ENCODE results near the gene IER5L. TPM values are rescaled to one million over a fixed set of nuclear protein-coding genes. Genes with fewer than 3 reads are reported as not detected.
A peak's percentile ranks its signal among the peaks of the same experiment; 100 is the strongest.

The IER5L gene
- polyA plus RNA-seq, 1 of the 3 experiments (the other 2 are of a cell fraction), result 16.2 TPM

GRCh38 chr9:129184219-129184524 is 6.1 kb upstream of the IER5L start:
- WGBS (ENCODE audit: low lambda C conversion rate), result 89% methylated on average over 7 of the region's 7 CpGs

GRCh38 chr9:129183495-129184218 is 5.6 kb upstream of the IER5L start:
- Histone ChIP-seq H3K4me1 (ENCODE audit: control insufficient read depth in 1 of 2, insufficient read depth in 2 of 2, low read depth in 1 of 2, low read length in 1 of 2) (peaks cover under 1 to 2% of the 10 kb centered on the region in 2 experiments; a peak in 2 of 4 replicates), H4K20me1 (ENCODE audit: insufficient read depth) (no peaks in the 10 kb centered on the region), H3K9me3 (no peaks in the 10 kb centered on the region), H3K9ac (no peak overlapping the region), H3K79me2 (ENCODE audit: insufficient read depth) (no peaks in the 10 kb centered on the region), H3K27ac (ENCODE audit: low read depth in 2 of 2, low read length in 1 of 2) (no peak overlapping the region), H3K27me3 (ENCODE audit: insufficient read depth) (no peaks in the 10 kb centered on the region), H3K4me3 (ENCODE audit: low read depth in 2 of 2, low read length in 1 of 2) (no peak overlapping the region), H3K9me2 (no peaks in the 10 kb centered on the region), H3K36me3 (replicated peaks in 1 of 2; ENCODE audit: control insufficient read depth in 1 of 2, insufficient read depth in 2 of 2, low read length in 1 of 2) (no peaks in the 10 kb centered on the region), H3K4me2 (no peak overlapping the region), H2AFZ (ENCODE audit: low read depth) (no peak overlapping the region), H3F3A (replicated peaks; ENCODE audit: insufficient read depth) (no peaks in the 10 kb centered on the region)
- DNase-seq, result peak; percentile 46
- no peak for TF ChIP-seq TAF1 (IDR thresholded peaks at IDR 0.05; ENCODE audit: borderline replicate concordance, low read depth, low read length)
- TF ChIP-seq MXI1 (IDR thresholded peaks at IDR 0.05; ENCODE audit: low read depth, low read length), result no peak
- no peak for TF ChIP-seq JUND (IDR thresholded peaks at IDR 0.05)
- no peak for TF ChIP-seq RXRA (IDR thresholded peaks at IDR 0.05; ENCODE audit: borderline replicate concordance, low read depth)
- no peak for TF ChIP-seq NRF1 (IDR thresholded peaks at IDR 0.05; ENCODE audit: low read depth, low read length)
- TF ChIP-seq FOXM1 (IDR thresholded peaks at IDR 0.05; ENCODE audit: low read depth), result no peak
- no peak for TF ChIP-seq FOXJ3 (CRISPR knock-in tag; IDR thresholded peaks at IDR 0.05)
- TF ChIP-seq RAD21 (IDR thresholded peaks at IDR 0.05; ENCODE audit: low read length), result no peak
- TF ChIP-seq EP300 (IDR thresholded peaks at IDR 0.05; ENCODE audit: borderline replicate concordance in 1 of 2, low read depth in 1 of 2, low read length in 1 of 2), result no peak
- no peak for TF ChIP-seq FOSL2 (IDR thresholded peaks at IDR 0.05; ENCODE audit: borderline replicate concordance, low read depth)
- no peak for TF ChIP-seq IRF3 (IDR thresholded peaks at IDR 0.05; ENCODE audit: low read depth, low read length)
- TF ChIP-seq TCF12 (IDR thresholded peaks at IDR 0.05), result no peak
- TF ChIP-seq CTCF (IDR thresholded peaks at IDR 0.05), result no peak
- no peak for TF ChIP-seq MAX (IDR thresholded peaks at IDR 0.05; ENCODE audit: low read depth)
- TF ChIP-seq NFIC (IDR thresholded peaks at IDR 0.05; ENCODE audit: borderline replicate concordance), result no peak
- no peak for TF ChIP-seq PBX3 (IDR thresholded peaks at IDR 0.05)
- no peak for TF ChIP-seq CHD2 (IDR thresholded peaks at IDR 0.05; ENCODE audit: low read length, partially characterized antibody)
- 66% methylated on average over 5 of the region's 6 CpGs for WGBS (ENCODE audit: low lambda C conversion rate)
- POLR2A ChIA-PET, result no interaction called here
- CTCF ChIA-PET, result interaction anchor here (0.6 to 2.3 kb wide), 4 partner anchors 9 to 60 kb away, joined by 3 to 10 read pairs (median 4); no protein-coding TSS in a partner anchor

More at GRCh38 chr9:129184219-129184524, 6.1 kb upstream of the IER5L start:
- Histone ChIP-seq H3K4me3 (ENCODE audit: low read depth in 2 of 2, low read length in 1 of 2) (no peak overlapping the region), H3K79me2 (ENCODE audit: insufficient read depth) (no peaks in the 10 kb centered on the region), H3K36me3 (replicated peaks in 1 of 2; ENCODE audit: control insufficient read depth in 1 of 2, insufficient read depth in 2 of 2, low read length in 1 of 2) (no peaks in the 10 kb centered on the region), H3K4me2 (no peak overlapping the region), H3K9me2 (no peaks in the 10 kb centered on the region), H3K27me3 (ENCODE audit: insufficient read depth) (no peaks in the 10 kb centered on the region), H3K9ac (no peak overlapping the region), H4K20me1 (ENCODE audit: insufficient read depth) (no peaks in the 10 kb centered on the region), H3K9me3 (no peaks in the 10 kb centered on the region), H3F3A (replicated peaks; ENCODE audit: insufficient read depth) (no peaks in the 10 kb centered on the region), H2AFZ (ENCODE audit: low read depth) (no peak overlapping the region), H3K27ac (ENCODE audit: low read depth in 2 of 2, low read length in 1 of 2) (no peak overlapping the region), H3K4me1 (ENCODE audit: control insufficient read depth in 1 of 2, insufficient read depth in 2 of 2, low read depth in 1 of 2, low read length in 1 of 2) (no peaks in the 10 kb centered on the region; a peak in 1 of 4 replicates)
- ChIA-PET CTCF (interaction anchor here (0.7 to 1.4 kb wide), 2 partner anchors 39 to 41 kb away, joined by 3 read pairs; no protein-coding TSS in a partner anchor), POLR2A (no interaction called here)
- no peak for DNase-seq
- no peak for TF ChIP-seq YY1 (IDR thresholded peaks at IDR 0.05; ENCODE audit: low read depth)
- TF ChIP-seq MEF2A (IDR thresholded peaks at IDR 0.05; ENCODE audit: borderline replicate concordance, low read depth), result no peak
- TF ChIP-seq USF2 (IDR thresholded peaks at IDR 0.05; ENCODE audit: borderline replicate concordance, low read depth, low read length), result no peak
- no peak for TF ChIP-seq ELF1 (IDR thresholded peaks at IDR 0.05)

All from SK-N-SH (cell line).